Endothelial cell of umbilical vein (primary cell): ENCODE results near the gene ITPR1. TPM values are rescaled to one million over a fixed set of nuclear protein-coding genes. Genes with fewer than 3 reads are reported as not detected.

Source experiments
- BruUV-seq: library from RNA; stranded (reverse); fragments of 400-500 nt; replicated peaks from 2 replicates; lab custom pipeline; 2021; lab: Mats Ljungman, UMichigan
- CTCF ChIA-PET: fragments of 300-600, 350-600 bp; sonication (Branson Sonifier 250); formaldehyde crosslinking; loops from one replicate; lab custom pipeline; 2021; ENCODE audit warnings: antibody characterized with exemption, inconsistent platforms; lab: Charles Lee
- POLR2A ChIA-PET: fragments of 300-600, 350-600 bp; sonication (Branson Sonifier 250); formaldehyde crosslinking; loops from one replicate; lab custom pipeline; 2021; ENCODE audit warnings: antibody characterized with exemption, inconsistent platforms; lab: Charles Lee
- DNase-seq: peaks from one replicate; pipeline ENCODE4 v3.0.0-alpha.2; 2011; ENCODE audit warnings: low read depth, low spot score
- FAIRE-seq: peaks from 2 replicates; lab custom pipeline; 2011; peaks lifted over from hg19 to GRCh38; lab: Jason Lieb, UNC
- H2AFZ ChIP-seq: 2 replicates; pipeline ENCODE4 v1.6.0; 2012; ENCODE audit warnings: low read depth, low read length, control low read depth, inconsistent platforms
- H3K27ac ChIP-seq: 2 replicates; pipeline ENCODE4 v1.5.1; 2011; ENCODE audit warnings: low read depth, mild to moderate bottlenecking, control low read depth, low read length, moderate library complexity; ENCODE audit not compliant: insufficient read depth
- H3K27me3 ChIP-seq, 2 experiments: 2 replicates each; pipeline versions ENCODE4 v1.6.0 to v1.6.1; 2011; ENCODE audit warnings: low read length in 2 of 2, mixed read lengths in 1 of 2; ENCODE audit not compliant: control insufficient read depth in 2 of 2, insufficient read depth in 2 of 2
- H3K36me3 ChIP-seq, 2 experiments: 2 replicates in 1 of 2; 3 replicates in 1 of 2; pipeline ENCODE4 v1.5.1; 2011; ENCODE audit warnings: low read length in 2 of 2, mild to moderate bottlenecking in 1 of 2, moderate library complexity in 1 of 2; ENCODE audit not compliant: control insufficient read depth in 2 of 2, insufficient read depth in 2 of 2; ENCODE audit errors: extremely low read depth in 1 of 2
- H3K4me1 ChIP-seq: 3 replicates; pipeline ENCODE4 v1.5.1; 2011; ENCODE audit warnings: mild to moderate bottlenecking, low read length; ENCODE audit not compliant: control insufficient read depth, insufficient read depth; ENCODE audit errors: extremely low read depth
- H3K4me2 ChIP-seq: 2 replicates; pipeline ENCODE4 v1.6.1; 2011; ENCODE audit warnings: low read length, control low read depth, mixed read lengths; ENCODE audit not compliant: insufficient read depth
- H3K4me3 ChIP-seq, 3 experiments: fragments of 200-600 bp in 1 of 3; sonication (generic), shearing (Covaris generic) in 1 of 3; replicated peaks in 1 of 3; 2 replicates each; pipeline ENCODE4 v1.5.1; 2011 to 2016; ENCODE audit warnings: control low read depth in 3 of 3, low read length in 3 of 3, mild to moderate bottlenecking in 2 of 3, inconsistent platforms in 1 of 3, low read depth in 1 of 3, moderate library complexity in 1 of 3; ENCODE audit not compliant: insufficient read depth in 1 of 3
- H3K79me2 ChIP-seq: 2 replicates; pipeline ENCODE4 v1.6.0; 2012; ENCODE audit warnings: low read length, inconsistent platforms; ENCODE audit not compliant: control insufficient read depth, insufficient read depth
- H3K9ac ChIP-seq: replicated peaks from 2 replicates; pipeline ENCODE3; 2011; ENCODE audit warnings: low read length, control low read depth; ENCODE audit not compliant: insufficient read depth; ENCODE audit errors: extremely low read depth
- H3K9me1 ChIP-seq: replicated peaks from 3 replicates; pipeline ENCODE4 v1.6.0; 2011; ENCODE audit warnings: mild to moderate bottlenecking, low read length; ENCODE audit not compliant: control insufficient read depth, insufficient read depth; ENCODE audit errors: extremely low read depth
- H3K9me3 ChIP-seq: replicated peaks from 2 replicates; pipeline ENCODE4 v1.5.1; 2012; ENCODE audit warnings: low read length, inconsistent platforms; ENCODE audit not compliant: control insufficient read depth, insufficient read depth
- H4K20me1 ChIP-seq: replicated peaks from 2 replicates; pipeline ENCODE3; 2011; ENCODE audit warnings: mild to moderate bottlenecking, low read length; ENCODE audit not compliant: control insufficient read depth, insufficient read depth; ENCODE audit errors: extremely low read depth
- EZH2 ChIP-seq: IDR thresholded peaks from 2 replicates; pipeline ENCODE4 v1.6.1; 2012; ENCODE audit warnings: borderline replicate concordance, low read depth, mild to moderate bottlenecking, moderate library complexity, low read length, inconsistent platforms; ENCODE audit not compliant: severe bottlenecking
- FOS ChIP-seq: IDR thresholded peaks from 2 replicates; pipeline ENCODE4 v1.6.1; 2011; ENCODE audit warnings: mild to moderate bottlenecking, low read length, moderate library complexity, borderline replicate concordance; ENCODE audit not compliant: insufficient read depth
- GATA2 ChIP-seq: IDR thresholded peaks from 2 replicates; pipeline ENCODE4 v1.7.0; 2011; ENCODE audit warnings: low read depth, mild to moderate bottlenecking, moderate library complexity, mixed read lengths, low read length; ENCODE audit not compliant: insufficient read length, insufficient read depth
- JUN ChIP-seq: IDR thresholded peaks from 2 replicates; pipeline ENCODE4 v1.6.1; 2011; ENCODE audit warnings: borderline replicate concordance, low read depth; ENCODE audit not compliant: insufficient read length, insufficient read depth
- MYC ChIP-seq: IDR thresholded peaks from one replicate; pipeline ENCODE4 v1.6.1; 2011; ENCODE audit warnings: mild to moderate bottlenecking, low read depth, low read length
- POLR2A ChIP-seq: IDR thresholded peaks from 2 replicates; pipeline ENCODE4 v1.6.1; 2012; ENCODE audit warnings: low read depth, mild to moderate bottlenecking, control low read depth, low read length
- POLR2AphosphoS5 ChIP-seq: IDR thresholded peaks from 2 replicates; pipeline ENCODE4 v1.6.1; 2012; ENCODE audit warnings: low read depth, mild to moderate bottlenecking, control low read depth, low read length, moderate library complexity; ENCODE audit not compliant: insufficient read depth
- dilution Hi-C: fragments of 300-500 bp; cut with MboI; formaldehyde crosslinking; loops from one replicate; pipeline ENCODE4 v1.15.0; 2019; ENCODE audit warnings: low sequenced_read_pairs; ENCODE audit not compliant: extremely low pct_ligation_motif_present
- intact Hi-C: fragments of 100-400 bp; cut with micrococcal nuclease; formaldehyde crosslinking; loops from one replicate; pipeline ENCODE4 v1.10.0; 2022
- polyA plus RNA-seq, 4 experiments: library from polyadenylated mRNA; depleted of rRNA in 3 of 4; stranded (reverse) in 3 of 4; unstranded in 1 of 4; fragments of >200 nt; gene quantifications; 2 replicates each; pipeline versions ENCODE4 v1.2.1 to v1.2.3, GENCODE V29; 2011 to 2012; ENCODE audit warnings: missing spikeins in 1 of 4
- total RNA-seq: library from RNA; stranded (reverse); gene quantifications from 2 replicates; pipeline ENCODE4 v1.2.3, GENCODE V29; 2021
- TF ChIP-seq, protein P1 (sequence below): IDR thresholded peaks from 2 replicates; pipeline ENCODE4 v1.6.1; 2011; ENCODE audit not compliant: insufficient read depth, insufficient read length
- TF ChIP-seq, protein P2 (sequence below), 2 donors: IDR thresholded peaks; 1 replicate in 1 of 2; 2 replicates in 1 of 2; pipeline ENCODE4 v1.5.1; 2011; ENCODE audit warnings: low read length in 2 of 2, mild to moderate bottlenecking in 2 of 2, moderate library complexity in 2 of 2, control low read depth in 1 of 2, inconsistent platforms in 1 of 2, low read depth in 1 of 2; ENCODE audit not compliant: insufficient read depth in 1 of 2; ENCODE audit errors: extremely low read depth in 1 of 2

The ITPR1 gene
- total and polyA plus RNA-seq, 2 donors (not counting 3 experiments of a cell fraction or from before 2014, with no cell fraction given), result 5.1 to 16.1 TPM

DNA sequence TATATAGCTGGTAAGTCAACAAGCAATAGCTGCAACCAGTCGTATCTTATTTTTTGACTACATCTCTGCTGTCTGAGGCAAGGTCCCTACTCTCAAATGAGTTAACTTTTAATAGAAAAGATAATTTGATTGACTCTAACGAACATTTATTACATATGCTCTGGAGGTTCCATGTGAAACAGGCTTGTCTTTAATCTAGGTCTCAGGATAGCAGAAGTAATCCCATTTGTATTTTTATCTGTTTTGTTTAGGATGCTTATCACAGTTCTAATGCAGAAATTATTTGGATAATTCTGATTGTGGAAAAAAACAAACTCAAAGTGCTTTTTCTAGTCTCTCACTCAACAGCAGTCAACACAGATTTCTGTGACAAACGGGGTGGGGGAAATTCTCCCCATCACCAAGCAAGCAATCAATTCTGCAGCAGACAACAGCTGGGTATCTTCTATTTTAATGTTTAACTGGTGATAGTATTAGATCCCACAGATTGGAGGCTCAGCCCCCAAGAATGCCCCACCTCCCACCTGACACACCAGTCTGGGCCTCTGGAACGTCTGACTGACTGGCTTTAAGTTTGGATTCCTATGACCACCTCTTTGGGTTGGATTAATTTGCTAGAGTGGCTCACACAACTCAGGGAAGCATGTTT, 58.8 kb downstream of the ITPR1 start:
- Histone ChIP-seq H4K20me1 (no peaks in the 10 kb centered on the region), H3K4me2 (no peak overlapping the region), H3K36me3 (no peaks in the 10 kb centered on the region), H3K4me1 (peaks cover 2% of the 10 kb centered on the region), H3K9ac (no peak overlapping the region), H3K27ac (no peak overlapping the region), H2AFZ (no peak overlapping the region), H3K4me3 (no peak overlapping the region), H3K9me3 (no peaks in the 10 kb centered on the region), H3K27me3 (no peaks in the 10 kb centered on the region), H3K79me2 (no peaks in the 10 kb centered on the region), H3K9me1 (no peaks in the 10 kb centered on the region)
- intact Hi-C loops, result no loop called here
- DNase-seq (no peak), FAIRE-seq (no peak)
- ChIA-PET POLR2A (no interaction called here), CTCF (no interaction called here)
- dilution Hi-C loops, result no loop called here
- TF ChIP-seq JUN, result no peak
- TF ChIP-seq GATA2, result no peak
- TF ChIP-seq, protein P1, sequence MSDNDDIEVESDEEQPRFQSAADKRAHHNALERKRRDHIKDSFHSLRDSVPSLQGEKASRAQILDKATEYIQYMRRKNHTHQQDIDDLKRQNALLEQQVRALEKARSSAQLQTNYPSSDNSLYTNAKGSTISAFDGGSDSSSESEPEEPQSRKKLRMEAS, result no peak
- no peak for TF ChIP-seq POLR2A
- no peak for TF ChIP-seq EZH2
- no peak for TF ChIP-seq POLR2AphosphoS5
- no peak for TF ChIP-seq MYC
- TF ChIP-seq, protein P2, sequence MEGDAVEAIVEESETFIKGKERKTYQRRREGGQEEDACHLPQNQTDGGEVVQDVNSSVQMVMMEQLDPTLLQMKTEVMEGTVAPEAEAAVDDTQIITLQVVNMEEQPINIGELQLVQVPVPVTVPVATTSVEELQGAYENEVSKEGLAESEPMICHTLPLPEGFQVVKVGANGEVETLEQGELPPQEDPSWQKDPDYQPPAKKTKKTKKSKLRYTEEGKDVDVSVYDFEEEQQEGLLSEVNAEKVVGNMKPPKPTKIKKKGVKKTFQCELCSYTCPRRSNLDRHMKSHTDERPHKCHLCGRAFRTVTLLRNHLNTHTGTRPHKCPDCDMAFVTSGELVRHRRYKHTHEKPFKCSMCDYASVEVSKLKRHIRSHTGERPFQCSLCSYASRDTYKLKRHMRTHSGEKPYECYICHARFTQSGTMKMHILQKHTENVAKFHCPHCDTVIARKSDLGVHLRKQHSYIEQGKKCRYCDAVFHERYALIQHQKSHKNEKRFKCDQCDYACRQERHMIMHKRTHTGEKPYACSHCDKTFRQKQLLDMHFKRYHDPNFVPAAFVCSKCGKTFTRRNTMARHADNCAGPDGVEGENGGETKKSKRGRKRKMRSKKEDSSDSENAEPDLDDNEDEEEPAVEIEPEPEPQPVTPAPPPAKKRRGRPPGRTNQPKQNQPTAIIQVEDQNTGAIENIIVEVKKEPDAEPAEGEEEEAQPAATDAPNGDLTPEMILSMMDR (IDR thresholded peaks at IDR 0.05; ENCODE audit: extremely low read depth in 1 of 2, insufficient read depth in 1 of 2, low read depth in 1 of 2, low read length in 2 of 2), result no peak
- TF ChIP-seq FOS, result no peak
- no TSS peak for BruUV-seq
